ENCODE results near the gene SMIM41.

- TF ChIP-seq CTCF (IDR thresholded peaks at IDR 0.05) (no peak), ZFX (IDR thresholded peaks at IDR 0.05; ENCODE audit: borderline replicate concordance) (no peak)
Measured at GRCh38 chr12:52081263-52081733, 1.8 kb downstream of the SMIM41 start.

Measured in 22Rv1 (cell line).